ENCODE results near the gene TMC6. TPM values are rescaled to one million over a fixed set of nuclear protein-coding genes. Genes with fewer than 3 reads are reported as not detected.
"Not testable (repeated sequence)": the region's sequence is repeated elsewhere in the genome, so short reads cannot be mapped to it uniquely, and the experiment has no call there.

Gene TMC6, protein sequence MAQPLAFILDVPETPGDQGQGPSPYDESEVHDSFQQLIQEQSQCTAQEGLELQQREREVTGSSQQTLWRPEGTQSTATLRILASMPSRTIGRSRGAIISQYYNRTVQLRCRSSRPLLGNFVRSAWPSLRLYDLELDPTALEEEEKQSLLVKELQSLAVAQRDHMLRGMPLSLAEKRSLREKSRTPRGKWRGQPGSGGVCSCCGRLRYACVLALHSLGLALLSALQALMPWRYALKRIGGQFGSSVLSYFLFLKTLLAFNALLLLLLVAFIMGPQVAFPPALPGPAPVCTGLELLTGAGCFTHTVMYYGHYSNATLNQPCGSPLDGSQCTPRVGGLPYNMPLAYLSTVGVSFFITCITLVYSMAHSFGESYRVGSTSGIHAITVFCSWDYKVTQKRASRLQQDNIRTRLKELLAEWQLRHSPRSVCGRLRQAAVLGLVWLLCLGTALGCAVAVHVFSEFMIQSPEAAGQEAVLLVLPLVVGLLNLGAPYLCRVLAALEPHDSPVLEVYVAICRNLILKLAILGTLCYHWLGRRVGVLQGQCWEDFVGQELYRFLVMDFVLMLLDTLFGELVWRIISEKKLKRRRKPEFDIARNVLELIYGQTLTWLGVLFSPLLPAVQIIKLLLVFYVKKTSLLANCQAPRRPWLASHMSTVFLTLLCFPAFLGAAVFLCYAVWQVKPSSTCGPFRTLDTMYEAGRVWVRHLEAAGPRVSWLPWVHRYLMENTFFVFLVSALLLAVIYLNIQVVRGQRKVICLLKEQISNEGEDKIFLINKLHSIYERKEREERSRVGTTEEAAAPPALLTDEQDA
- 77.1 and 82.2 TPM in 2 replicates for total RNA-seq (2014; rRNA removed; shearing (Covaris generic))

DNA sequence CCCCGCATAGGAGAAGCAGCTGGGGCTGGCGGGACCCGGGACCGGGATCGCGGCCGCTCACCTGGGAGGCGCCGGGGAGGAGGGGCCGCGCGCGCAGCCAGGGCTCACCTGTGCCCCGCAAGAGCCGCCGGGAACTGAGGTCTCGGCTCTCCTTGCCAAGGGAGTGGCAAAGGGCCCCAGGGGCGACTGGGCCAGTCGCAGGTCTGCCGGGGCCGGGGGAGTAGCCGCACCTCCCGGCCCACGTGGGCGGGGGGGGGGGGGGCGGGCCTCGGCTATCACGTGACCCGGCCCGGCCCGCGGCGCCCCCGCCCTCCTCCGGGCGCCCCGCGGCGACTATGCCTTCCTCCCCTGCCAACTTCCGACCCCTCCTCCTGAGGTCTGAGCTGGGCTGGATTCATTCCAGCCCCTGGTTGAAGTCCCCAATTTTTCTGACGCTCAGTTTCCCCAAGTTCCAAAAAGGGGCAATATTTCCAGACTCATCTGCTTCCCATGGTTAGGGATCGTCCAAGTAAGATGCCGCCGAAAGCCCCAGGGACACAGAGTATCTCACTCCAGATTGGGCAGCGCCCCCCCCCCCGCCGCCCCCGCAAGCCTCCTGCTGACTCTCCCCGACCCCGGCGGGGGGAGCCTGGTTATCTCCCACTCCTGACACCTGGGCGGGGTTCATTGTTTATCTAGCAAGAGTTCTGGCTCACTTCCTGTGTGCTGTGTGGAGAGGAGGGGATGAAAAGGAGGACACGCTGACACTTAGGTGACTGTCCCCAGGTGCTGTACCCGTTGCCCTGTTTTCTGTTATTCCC is at the start of gene TMC6:
TMC6 (minus strand) TSS at position 205 of the 800 bp plus-strand sequence. CDS start 1,923 bp downstream, outside the sequence.
- DNase-seq = peak; percentile 99
- H3K36me3 ChIP-seq (replicated peaks; ENCODE audit: control insufficient read depth, insufficient read depth, low read length) = peaks cover 2% of the 10 kb centered on the region
- H3K27me3 ChIP-seq (ENCODE audit: control insufficient read depth, insufficient read depth, low read length) = peaks cover 8% of the 10 kb centered on the region
- peak within 1 kb of the TSS; percentile 75 for H3K4me3 ChIP-seq (ENCODE audit: insufficient read depth, low read depth, low read length)

DNA sequence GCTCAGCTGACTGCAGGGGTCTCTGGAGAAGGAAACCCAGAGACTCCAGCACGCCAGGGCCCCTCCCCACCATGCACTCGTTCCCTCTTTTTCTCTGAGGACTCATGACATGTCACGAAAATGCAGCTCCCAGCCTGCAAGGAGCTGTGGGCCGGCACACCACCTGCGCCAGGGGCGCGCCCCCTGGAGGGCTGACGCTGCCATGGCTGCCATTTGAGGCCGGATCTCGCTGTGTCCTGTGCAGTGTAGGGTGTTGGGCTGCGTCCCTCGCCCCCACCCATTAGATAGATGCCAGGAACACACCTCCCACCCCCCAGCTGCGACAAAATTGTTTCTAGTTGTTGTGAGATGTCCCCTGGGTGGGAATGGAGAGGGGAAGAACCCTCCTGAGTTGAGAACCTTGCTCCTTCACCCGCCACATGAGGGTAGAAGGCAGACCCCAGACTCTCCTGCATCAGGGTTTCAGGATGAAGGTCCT is 48.0 kb upstream of the TMC6 start:
- DNase-seq = peak; percentile 93
- no peak overlapping the region for H3K4me3 ChIP-seq (ENCODE audit: insufficient read depth, low read depth, low read length)
- no peaks in the 10 kb centered on the region for H3K27me3 ChIP-seq (ENCODE audit: control insufficient read depth, insufficient read depth, low read length)
- peaks cover 32% of the 10 kb centered on the region for H3K36me3 ChIP-seq (replicated peaks; ENCODE audit: control insufficient read depth, insufficient read depth, low read length)

DNA sequence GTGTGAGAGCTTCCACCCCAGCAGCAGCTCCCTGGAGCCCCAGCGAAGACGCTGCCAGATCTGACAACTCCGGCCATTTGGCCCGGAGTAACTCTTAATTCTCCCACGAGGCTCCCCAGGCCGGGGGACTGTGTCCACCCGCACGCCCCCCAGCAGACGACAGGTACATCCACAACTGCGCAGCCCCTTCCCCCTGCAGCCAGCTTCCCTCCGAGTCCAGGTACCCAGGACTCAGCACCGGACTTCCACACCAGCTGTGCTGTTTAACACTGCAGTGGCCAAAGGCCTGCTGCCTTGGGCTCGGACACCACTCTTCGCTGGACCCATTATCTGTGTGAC is 47.1 kb upstream of the TMC6 start:
- H3K27me3 ChIP-seq (ENCODE audit: control insufficient read depth, insufficient read depth, low read length) = no peaks in the 10 kb centered on the region
- H3K36me3 ChIP-seq (replicated peaks; ENCODE audit: control insufficient read depth, insufficient read depth, low read length) = peaks cover 29% of the 10 kb centered on the region

DNA sequence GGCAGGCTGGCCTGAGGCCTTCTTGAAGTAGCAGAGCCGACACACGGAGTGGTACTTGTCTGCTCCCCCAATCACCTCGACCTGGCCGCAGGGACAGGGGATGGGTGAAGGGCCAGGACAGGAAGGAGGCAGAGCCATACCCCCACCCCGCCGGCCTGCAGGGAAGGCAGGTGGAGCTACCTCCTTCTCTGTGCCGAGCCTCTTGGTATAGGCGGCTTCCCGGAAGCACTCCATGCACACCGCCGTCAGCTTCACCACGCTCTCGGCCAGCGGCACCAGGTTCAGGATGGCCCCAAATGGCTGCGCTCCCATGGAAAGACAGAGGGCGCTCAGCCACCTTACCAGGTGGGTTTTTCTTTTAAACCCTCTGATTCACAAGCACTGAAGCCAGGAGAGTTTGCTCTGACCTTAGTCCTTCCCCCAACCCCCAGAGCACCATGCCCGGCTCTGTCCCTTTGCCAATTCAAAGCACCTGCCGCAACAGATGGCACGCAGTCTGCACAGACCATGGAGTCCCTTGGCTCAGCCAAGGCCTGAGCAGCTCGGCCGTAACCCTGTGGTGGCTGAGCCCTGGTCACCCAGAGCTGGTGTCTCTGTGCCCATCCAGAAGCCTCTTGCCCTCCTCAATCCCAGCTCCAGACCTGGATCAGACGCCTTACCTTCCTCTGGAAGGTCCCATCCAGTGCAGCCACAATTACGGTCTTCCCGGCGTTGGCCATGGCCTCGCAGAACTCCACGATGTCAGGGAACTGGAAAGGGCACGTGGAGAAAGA is 46.5 kb upstream of the TMC6 start:
- H3K36me3 ChIP-seq (replicated peaks; ENCODE audit: control insufficient read depth, insufficient read depth, low read length) = peaks cover 27% of the 10 kb centered on the region
- DNase-seq = peak; percentile 85
- no peak overlapping the region for H3K4me3 ChIP-seq (ENCODE audit: insufficient read depth, low read depth, low read length)
- H3K27me3 ChIP-seq (ENCODE audit: control insufficient read depth, insufficient read depth, low read length) = no peaks in the 10 kb centered on the region

More for the DNA sequence above, 47.1 kb upstream of the TMC6 start:
- peak; percentile 37 for DNase-seq
- H3K4me3 ChIP-seq (ENCODE audit: insufficient read depth, low read depth, low read length) = no peak overlapping the region

DNA sequence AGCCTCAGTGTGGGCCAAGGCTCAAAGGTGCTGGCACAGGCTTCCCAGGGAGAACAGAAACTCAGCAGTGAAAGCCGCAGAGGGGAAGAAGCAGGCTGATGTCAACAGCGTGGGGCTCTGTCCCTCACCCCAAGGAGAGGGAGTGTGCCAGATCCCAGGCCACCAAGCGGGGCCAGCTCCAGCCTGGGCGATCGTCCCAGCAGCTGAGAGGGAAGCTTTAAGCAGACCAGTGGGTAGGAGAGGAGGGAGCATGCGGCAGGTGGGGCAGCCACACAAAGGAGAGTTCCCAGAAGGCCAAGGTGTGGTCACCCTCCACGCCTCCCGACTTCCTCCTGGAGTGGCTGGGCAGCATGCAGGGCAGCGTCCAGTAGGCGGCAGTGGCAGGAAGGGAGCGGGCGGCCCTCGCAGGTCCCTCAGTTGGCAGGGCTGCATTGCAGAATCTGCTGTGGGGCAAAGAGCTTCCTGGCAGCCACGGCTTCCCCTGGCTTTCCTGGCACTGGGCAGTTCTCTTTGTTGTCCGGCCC is 45.9 kb upstream of the TMC6 start:
- DNase-seq = peak; percentile 54
- H3K36me3 ChIP-seq (replicated peaks; ENCODE audit: control insufficient read depth, insufficient read depth, low read length) = peaks cover 23% of the 10 kb centered on the region
- no peaks in the 10 kb centered on the region for H3K27me3 ChIP-seq (ENCODE audit: control insufficient read depth, insufficient read depth, low read length)
- H3K4me3 ChIP-seq (ENCODE audit: insufficient read depth, low read depth, low read length) = no peak overlapping the region

DNA sequence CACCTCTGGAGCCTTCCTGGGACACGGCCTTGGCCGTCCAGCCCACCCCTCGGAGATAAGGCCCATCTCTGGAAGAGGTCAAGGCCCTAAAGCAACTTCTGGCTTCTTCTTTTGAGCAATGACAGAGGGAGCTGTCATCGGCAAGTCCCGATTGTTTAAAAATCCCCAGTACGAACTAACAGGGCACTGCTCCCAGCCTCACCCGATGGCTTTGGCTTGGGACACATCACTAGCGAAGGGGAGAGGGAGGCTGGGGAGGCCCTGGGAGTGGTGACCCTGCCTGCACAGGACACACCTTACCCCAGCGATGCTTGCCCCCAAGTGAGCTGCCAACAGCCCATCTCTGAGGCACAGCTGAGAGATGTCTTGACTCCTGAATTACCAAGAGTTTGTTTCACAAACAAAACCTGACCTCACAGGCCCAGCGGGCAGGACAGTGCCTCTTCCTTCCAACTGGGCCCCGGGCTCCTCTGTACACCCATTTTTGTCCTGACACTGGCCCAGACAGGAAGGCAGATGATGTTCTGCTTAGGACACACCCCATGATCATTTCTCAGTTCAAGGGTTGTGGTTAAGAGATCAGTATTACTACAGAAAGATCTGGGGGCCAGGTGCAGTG is 44.7 kb upstream of the TMC6 start:
- peak; percentile 56 for DNase-seq
- Histone ChIP-seq H3K36me3 (replicated peaks; ENCODE audit: control insufficient read depth, insufficient read depth, low read length) (peaks cover 14% of the 10 kb centered on the region), H3K4me3 (ENCODE audit: insufficient read depth, low read depth, low read length) (no peak overlapping the region), H3K27me3 (ENCODE audit: control insufficient read depth, insufficient read depth, low read length) (no peaks in the 10 kb centered on the region)

DNA sequence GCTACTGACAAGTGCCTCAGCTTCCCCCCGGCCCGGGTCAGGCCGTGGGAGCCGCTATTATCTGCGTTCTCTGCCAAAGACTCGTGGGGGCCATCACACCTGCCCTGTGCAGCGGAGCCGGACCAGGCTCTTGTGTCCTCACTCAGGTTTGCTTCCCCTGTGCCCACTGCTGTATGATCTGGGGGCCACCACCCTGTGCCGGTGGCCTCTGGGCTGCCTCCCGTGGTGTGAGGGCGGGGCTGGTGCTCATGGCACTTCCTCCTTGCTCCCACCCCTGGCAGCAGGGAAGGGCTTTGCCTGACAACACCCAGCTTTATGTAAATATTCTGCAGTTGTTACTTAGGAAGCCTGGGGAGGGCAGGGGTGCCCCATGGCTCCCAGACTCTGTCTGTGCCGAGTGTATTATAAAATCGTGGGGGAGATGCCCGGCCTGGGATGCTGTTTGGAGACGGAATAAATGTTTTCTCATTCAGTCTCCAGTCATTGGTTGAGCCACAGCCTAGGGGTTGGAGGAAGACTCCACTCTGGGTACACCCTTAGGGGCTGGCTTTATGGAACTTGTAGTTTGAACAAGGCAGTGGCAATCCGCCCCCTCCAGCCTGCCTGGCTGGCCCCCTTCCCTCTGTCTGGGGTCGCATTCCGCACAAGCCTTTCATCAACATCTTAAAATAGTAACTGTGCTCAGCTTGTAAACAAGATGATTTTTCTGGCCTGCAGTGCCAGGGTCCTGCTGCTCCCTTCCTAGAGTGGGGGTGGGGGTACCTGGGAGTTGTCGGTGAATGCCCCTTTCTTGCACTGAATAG is 43.9 kb upstream of the TMC6 start:
- peak; percentile 71 for DNase-seq
- Histone ChIP-seq H3K4me3 (ENCODE audit: insufficient read depth, low read depth, low read length) (no peak overlapping the region), H3K36me3 (replicated peaks; ENCODE audit: control insufficient read depth, insufficient read depth, low read length) (peaks cover 13% of the 10 kb centered on the region), H3K27me3 (ENCODE audit: control insufficient read depth, insufficient read depth, low read length) (no peaks in the 10 kb centered on the region)

DNA sequence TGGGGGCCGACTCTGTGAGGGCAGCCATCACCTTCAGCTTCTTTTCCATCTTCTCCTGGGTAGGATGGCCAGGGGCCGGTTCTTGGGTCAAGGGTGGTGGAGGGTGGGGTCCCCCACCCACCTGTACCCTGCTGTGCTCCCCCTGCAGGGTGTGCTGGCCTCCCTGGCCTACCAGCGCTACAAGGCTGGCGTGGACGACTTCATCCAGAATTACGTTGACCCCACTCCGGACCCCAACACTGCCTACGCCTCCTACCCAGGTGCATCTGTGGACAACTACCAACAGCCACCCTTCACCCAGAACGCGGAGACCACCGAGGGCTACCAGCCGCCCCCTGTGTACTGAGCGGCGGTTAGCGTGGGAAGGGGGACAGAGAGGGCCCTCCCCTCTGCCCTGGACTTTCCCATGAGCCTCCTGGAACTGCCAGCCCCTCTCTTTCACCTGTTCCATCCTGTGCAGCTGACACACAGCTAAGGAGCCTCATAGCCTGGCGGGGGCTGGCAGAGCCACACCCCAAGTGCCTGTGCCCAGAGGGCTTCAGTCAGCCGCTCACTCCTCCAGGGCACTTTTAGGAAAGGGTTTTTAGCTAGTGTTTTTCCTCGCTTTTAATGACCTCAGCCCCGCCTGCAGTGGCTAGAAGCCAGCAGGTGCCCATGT is 43.2 kb upstream of the TMC6 start:
- H3K36me3 ChIP-seq (replicated peaks; ENCODE audit: control insufficient read depth, insufficient read depth, low read length) = peaks cover 13% of the 10 kb centered on the region
- not testable (repeated sequence) for H3K4me3 ChIP-seq (ENCODE audit: insufficient read depth, low read depth, low read length); H3K27me3 ChIP-seq (ENCODE audit: control insufficient read depth, insufficient read depth, low read length)
- peak; percentile 43 for DNase-seq

DNA sequence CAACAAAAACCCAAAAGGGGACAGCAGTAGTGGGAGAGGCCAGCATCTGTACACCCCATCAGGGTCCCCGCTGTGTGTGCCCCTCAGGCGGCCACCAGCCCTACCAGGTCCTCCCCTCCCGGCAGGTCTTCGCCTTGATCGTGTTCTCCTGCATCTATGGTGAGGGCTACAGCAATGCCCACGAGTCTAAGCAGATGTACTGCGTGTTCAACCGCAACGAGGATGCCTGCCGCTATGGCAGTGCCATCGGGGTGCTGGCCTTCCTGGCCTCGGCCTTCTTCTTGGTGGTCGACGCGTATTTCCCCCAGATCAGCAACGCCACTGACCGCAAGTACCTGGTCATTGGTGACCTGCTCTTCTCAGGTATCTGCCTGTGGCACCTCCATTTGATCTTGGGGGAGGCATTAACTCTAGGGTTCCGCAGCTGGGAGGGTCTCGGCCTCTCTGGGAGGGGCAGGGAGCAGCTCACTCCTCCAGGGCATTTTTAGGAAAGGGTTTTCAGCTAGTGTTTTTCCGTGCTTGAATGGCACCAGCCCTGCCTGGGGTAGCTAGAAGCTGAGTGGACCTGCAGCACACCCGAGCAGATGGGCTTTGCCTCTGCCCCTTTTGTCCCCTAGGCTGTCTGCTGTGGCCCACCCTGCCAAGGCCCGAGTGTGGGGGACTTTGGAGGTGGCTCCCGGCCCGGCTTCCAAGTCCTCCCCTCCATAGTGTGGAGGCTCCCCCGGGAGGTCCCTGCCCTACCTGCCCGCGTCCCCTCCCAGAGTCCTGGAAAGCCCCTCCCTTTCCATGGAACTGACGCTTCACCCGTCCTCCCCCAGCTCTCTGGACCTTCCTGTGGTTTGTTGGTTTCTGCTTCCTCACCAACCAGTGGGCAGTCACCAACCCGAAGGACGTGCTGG is 42.4 kb upstream of the TMC6 start:
- H3K36me3 ChIP-seq (replicated peaks; ENCODE audit: control insufficient read depth, insufficient read depth, low read length) = peaks cover 10% of the 10 kb centered on the region
- H3K4me3 ChIP-seq (ENCODE audit: insufficient read depth, low read depth, low read length) = no peak overlapping the region
- DNase-seq = peak; percentile 67
- H3K27me3 ChIP-seq (ENCODE audit: control insufficient read depth, insufficient read depth, low read length) = no peaks in the 10 kb centered on the region

DNA sequence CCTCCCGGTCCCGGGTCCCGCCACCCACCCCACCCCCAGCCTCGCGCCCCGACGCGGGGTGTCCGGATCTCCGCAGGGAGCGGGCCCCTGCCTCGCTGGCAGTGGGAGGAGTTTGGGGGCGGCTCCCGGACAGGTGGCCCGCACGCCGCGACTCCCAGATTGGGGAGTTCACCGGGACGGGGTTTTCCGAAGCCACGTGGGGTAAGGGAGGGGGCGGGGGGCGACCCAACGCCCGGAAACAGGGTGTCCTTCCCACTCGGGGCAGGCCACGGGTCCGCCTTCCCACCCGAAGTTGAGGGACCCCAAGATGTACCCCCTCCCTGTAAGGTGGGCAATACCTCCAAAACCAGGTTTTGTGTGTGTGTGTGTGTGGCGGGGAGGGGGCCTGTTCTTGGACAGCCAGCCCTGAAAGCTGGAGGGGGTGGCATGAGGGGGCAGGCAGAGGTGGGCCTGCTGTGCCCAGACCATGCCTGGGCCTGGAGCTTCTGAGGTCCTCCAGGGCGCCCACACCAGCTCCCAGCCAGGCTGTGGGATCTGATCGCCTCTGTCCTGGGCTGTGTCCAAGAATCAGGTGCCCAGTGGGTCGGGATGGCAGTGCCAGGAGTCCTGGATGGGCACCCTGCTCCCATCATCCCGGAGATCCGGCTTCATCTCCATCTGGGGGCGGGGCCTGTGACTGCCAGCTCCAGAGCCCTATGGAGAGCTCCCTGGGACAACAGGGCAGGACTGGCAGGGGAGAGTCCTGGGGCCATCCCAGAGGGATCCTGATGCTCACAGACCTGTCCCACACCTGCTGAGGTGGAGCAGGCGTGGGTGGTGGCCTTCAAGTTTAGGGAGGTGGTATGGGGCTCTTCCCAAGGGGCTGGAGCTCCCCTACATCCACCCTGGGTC is 40.6 kb upstream of the TMC6 start:
- H3K36me3 ChIP-seq (replicated peaks; ENCODE audit: control insufficient read depth, insufficient read depth, low read length) = peaks cover 4% of the 10 kb centered on the region
- no peaks in the 10 kb centered on the region for H3K27me3 ChIP-seq (ENCODE audit: control insufficient read depth, insufficient read depth, low read length)
- DNase-seq = peak; percentile 90
- H3K4me3 ChIP-seq (ENCODE audit: insufficient read depth, low read depth, low read length) = peak overlapping the region; percentile 59

Measured in H7 (cell line).